ENCODE results near the gene VDR.

VDR gene

DNA sequence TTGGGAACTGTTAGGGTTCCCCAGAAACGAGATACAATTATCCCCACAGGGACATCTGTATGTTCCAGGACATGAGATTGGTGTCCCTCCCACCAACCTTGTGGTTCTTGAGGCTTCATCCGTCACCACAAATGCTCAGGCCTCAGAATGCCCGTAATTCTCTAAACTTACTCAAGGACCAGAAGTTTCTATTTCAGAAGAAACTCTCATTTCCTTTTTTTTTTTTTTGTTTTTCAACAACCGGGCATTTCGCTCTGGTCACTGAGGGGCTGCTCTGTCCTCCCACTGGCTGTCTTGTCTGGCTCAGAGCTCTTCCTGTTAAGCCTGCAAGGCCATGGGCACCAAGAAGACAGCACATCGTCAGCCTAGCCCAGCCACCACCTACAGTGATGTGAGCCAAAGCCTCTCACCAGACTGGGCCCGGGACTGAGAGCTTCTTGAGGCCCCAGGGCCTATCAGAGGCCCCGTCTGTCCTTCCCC, 36.2 kb downstream of the VDR start:
- Histone ChIP-seq H3K79me2 (ENCODE audit: insufficient read depth, low read length) (no peaks in the 10 kb centered on the region), H3K9me3 (ENCODE audit: insufficient read depth, low read depth, low read length) (no peaks in the 10 kb centered on the region), H3K4me1 (ENCODE audit: insufficient read depth, low read length, poor library complexity, severe bottlenecking) (peaks cover 7% of the 10 kb centered on the region), H3K4me2 (ENCODE audit: low read depth, low read length, poor library complexity, severe bottlenecking) (no peak overlapping the region), H3K27me3 (ENCODE audit: insufficient read depth, low read length, poor library complexity, severe bottlenecking) (no peaks in the 10 kb centered on the region), H2AFZ (ENCODE audit: low read length) (no peak overlapping the region), H4K20me1 (ENCODE audit: insufficient read depth, low read length, poor library complexity, severe bottlenecking) (no peaks in the 10 kb centered on the region), H3K9ac (ENCODE audit: low read depth, low read length, poor library complexity, severe bottlenecking) (no peak overlapping the region), H3K4me3 (ENCODE audit: low read length, poor library complexity, severe bottlenecking) (no peak overlapping the region), H3K9me2 (replicated peaks; ENCODE audit: low read depth, low read length) (no peaks in the 10 kb centered on the region), H3F3A (ENCODE audit: low read depth) (no peaks in the 10 kb centered on the region), H3K36me3 (ENCODE audit: insufficient read depth, low read length) (no peaks in the 10 kb centered on the region)
- TF ChIP-seq EZH2phosphoT487 (IDR thresholded peaks at IDR 0.05; ENCODE audit: borderline replicate concordance): no peak
- TF ChIP-seq, protein P1, sequence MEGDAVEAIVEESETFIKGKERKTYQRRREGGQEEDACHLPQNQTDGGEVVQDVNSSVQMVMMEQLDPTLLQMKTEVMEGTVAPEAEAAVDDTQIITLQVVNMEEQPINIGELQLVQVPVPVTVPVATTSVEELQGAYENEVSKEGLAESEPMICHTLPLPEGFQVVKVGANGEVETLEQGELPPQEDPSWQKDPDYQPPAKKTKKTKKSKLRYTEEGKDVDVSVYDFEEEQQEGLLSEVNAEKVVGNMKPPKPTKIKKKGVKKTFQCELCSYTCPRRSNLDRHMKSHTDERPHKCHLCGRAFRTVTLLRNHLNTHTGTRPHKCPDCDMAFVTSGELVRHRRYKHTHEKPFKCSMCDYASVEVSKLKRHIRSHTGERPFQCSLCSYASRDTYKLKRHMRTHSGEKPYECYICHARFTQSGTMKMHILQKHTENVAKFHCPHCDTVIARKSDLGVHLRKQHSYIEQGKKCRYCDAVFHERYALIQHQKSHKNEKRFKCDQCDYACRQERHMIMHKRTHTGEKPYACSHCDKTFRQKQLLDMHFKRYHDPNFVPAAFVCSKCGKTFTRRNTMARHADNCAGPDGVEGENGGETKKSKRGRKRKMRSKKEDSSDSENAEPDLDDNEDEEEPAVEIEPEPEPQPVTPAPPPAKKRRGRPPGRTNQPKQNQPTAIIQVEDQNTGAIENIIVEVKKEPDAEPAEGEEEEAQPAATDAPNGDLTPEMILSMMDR (conservative IDR thresholded peaks at IDR 0.05; ENCODE audit: low read length): no peak

DNA sequence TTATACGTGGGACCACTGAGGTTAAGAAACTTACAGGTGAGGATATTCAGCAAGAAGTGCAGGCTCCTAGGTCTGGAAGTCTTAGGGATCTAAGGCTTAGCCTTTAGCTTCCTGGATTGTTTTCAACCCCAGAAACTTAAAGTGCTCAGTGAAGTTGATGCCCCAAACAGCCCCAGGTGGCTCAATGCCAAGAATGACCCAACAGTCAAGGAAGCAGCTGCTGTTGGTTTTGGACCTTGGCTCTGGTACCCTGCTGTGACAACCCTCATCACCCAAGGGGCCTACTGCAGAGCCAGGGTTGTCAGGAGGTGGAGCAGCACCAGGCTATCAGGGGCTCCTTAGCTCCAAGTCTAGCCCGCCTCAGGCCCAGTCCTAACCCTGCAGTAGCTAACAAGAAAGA, 36.8 kb downstream of the VDR start:
- no peak overlapping the region for H3K4me3 ChIP-seq (ENCODE audit: low read length, poor library complexity, severe bottlenecking)
- no peak overlapping the region for H3K9ac ChIP-seq (ENCODE audit: low read depth, low read length, poor library complexity, severe bottlenecking)
- H3F3A ChIP-seq (ENCODE audit: low read depth): no peaks in the 10 kb centered on the region
- H3K4me2 ChIP-seq (ENCODE audit: low read depth, low read length, poor library complexity, severe bottlenecking): no peak overlapping the region
- no peaks in the 10 kb centered on the region for H3K9me2 ChIP-seq (replicated peaks; ENCODE audit: low read depth, low read length)
- no peaks in the 10 kb centered on the region for H3K36me3 ChIP-seq (ENCODE audit: insufficient read depth, low read length)
- no peak overlapping the region for H2AFZ ChIP-seq (ENCODE audit: low read length)
- H4K20me1 ChIP-seq (ENCODE audit: insufficient read depth, low read length, poor library complexity, severe bottlenecking): no peaks in the 10 kb centered on the region
- TF ChIP-seq EZH2phosphoT487 (IDR thresholded peaks at IDR 0.05; ENCODE audit: borderline replicate concordance): no peak
- TF ChIP-seq, protein P1 (conservative IDR thresholded peaks at IDR 0.05; ENCODE audit: low read length): no peak
- no peaks in the 10 kb centered on the region for H3K9me3 ChIP-seq (ENCODE audit: insufficient read depth, low read depth, low read length)
- peaks cover 7% of the 10 kb centered on the region for H3K4me1 ChIP-seq (ENCODE audit: insufficient read depth, low read length, poor library complexity, severe bottlenecking)
- H3K79me2 ChIP-seq (ENCODE audit: insufficient read depth, low read length): no peaks in the 10 kb centered on the region
- no peaks in the 10 kb centered on the region for H3K27me3 ChIP-seq (ENCODE audit: insufficient read depth, low read length, poor library complexity, severe bottlenecking)

DNA sequence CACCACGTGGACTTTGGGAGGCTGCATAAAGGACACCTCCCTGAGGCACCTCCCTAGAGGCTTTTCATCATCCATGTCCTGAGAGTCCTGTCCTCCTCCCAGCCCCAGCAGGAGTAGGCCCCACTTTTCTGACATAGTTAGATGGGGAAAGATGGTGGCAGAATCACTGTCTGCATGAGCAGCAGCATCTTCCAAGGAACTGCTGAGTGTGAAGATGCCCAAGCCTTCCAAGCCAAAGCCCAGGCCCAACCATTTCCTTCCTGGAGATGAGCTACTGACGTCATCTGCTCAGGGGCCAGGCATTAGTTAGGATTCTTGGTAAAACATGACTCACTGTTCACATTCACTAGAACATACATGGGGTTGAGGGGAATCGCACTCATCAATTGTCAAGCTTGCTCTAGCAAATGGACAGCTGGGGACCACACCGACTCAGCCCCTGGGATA, 37.3 kb downstream of the VDR start:
- Histone ChIP-seq H2AFZ (ENCODE audit: low read length) (no peak overlapping the region), H4K20me1 (ENCODE audit: insufficient read depth, low read length, poor library complexity, severe bottlenecking) (no peaks in the 10 kb centered on the region), H3K4me2 (ENCODE audit: low read depth, low read length, poor library complexity, severe bottlenecking) (no peak overlapping the region)

More for the DNA sequence above, 37.3 kb downstream of the VDR start:
- Histone ChIP-seq H3K27me3 (ENCODE audit: insufficient read depth, low read length, poor library complexity, severe bottlenecking) (no peaks in the 10 kb centered on the region), H3K4me3 (ENCODE audit: low read length, poor library complexity, severe bottlenecking) (no peak overlapping the region), H3K9me2 (replicated peaks; ENCODE audit: low read depth, low read length) (no peaks in the 10 kb centered on the region), H3K4me1 (ENCODE audit: insufficient read depth, low read length, poor library complexity, severe bottlenecking) (peaks cover 7% of the 10 kb centered on the region), H3K36me3 (ENCODE audit: insufficient read depth, low read length) (no peaks in the 10 kb centered on the region), H3K9me3 (ENCODE audit: insufficient read depth, low read depth, low read length) (no peaks in the 10 kb centered on the region), H3K79me2 (ENCODE audit: insufficient read depth, low read length) (no peaks in the 10 kb centered on the region), H3F3A (ENCODE audit: low read depth) (no peaks in the 10 kb centered on the region), H3K9ac (ENCODE audit: low read depth, low read length, poor library complexity, severe bottlenecking) (no peak overlapping the region)
- no peak for TF ChIP-seq EZH2phosphoT487 (IDR thresholded peaks at IDR 0.05; ENCODE audit: borderline replicate concordance)
- TF ChIP-seq, protein P1 (conservative IDR thresholded peaks at IDR 0.05; ENCODE audit: low read length): no peak

All from Loucy (cell line).